NCI-H446 (cell line): ENCODE data around the gene NFIB.

ENCODE experiments used
- DNase-seq, 2 experiments: peaks; one replicate each; lab custom pipeline; 2025; lab: John Stamatoyannopoulos, UW

The NFIB gene

DNA sequence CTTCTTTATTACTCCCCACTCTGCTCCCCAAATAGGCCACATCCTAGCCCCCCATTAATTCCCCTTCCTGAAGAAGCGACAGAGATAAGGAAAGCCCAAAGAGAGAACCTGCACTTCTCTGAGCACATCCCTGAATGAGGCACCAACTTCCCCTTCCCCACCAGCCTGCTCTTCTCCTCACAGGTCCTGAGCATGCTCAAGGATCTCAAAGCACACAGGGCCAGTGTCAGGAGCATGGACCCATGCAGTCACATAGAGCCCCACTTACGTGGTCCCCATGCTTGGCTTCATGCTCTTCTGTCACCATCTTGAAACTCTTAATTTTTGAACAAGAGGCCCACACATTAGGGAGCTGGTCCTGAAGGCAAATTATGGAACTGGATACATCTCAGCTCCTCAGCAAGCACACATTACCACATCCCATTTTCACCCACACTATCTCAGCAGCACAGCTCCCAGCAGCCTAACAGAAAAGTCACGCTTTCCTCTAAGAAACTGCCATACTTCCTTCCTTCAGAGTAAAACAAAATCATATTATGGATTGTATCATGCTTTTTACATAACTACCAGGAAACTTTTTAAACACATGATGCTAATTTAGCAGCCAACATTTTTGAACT lies 99.8 kb downstream of the NFIB start:
- DNase-seq = no peak

GRCh38 chr9:14213504-14213903 lies 100.4 kb downstream of the NFIB start:
- DNase-seq = no peak

DNA sequence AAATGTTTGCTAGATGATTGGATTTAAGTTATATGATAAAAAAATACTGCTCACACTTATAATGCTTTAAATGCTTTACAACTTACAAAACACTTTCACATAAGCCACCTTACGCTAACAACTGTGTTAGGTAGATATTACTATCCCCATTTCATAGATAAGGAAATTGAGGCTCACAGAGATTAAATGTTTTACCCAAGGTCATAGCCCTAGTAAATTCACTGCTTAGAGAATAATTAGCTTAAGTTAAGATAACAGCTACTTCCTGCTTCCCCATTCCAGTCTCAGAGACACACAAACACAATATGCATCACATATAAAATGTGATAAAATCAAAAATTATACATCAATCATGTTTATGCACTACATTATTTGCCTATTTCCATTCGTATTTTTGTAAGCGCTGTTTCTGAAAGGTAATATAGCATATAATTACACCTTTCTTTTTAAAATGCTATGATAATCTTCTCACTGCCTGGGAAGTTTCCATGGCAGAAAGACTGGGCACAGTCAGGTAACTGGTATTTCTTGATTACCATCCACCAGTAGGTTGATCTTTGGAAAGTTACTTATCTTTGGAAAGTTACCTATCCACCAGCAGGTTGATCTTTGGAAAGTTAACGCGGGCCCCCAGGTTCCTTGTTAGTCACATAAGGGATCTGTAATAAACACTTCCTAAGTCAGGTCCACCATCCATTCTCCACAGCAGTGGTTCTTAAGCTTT lies 101.1 kb downstream of the NFIB start:
- DNase-seq = no peak

GRCh38 chr9:14212077-14212476 lies 101.9 kb downstream of the NFIB start:
- DNase-seq = no peak

- no peak for DNase-seq
Measured at GRCh38 chr9:14211564-14211963, 102.4 kb downstream of the NFIB start.

DNA sequence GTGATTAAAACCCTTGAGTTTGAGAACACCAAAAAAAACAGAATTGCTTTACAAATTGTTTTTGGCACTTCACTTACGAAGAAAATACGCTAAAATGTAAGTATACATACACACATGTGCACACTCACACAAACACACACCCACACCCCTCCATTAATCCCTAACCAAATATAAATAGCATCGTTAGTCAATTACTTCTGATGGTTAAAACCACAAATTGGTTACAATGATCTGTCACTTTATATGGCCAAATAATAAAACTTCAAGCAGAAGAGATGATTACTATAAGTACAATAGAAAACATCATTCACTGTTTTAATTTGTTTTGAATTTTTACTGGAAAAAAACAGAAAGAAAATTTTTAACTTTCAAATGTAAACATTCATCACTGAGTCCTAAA lies 103.5 kb downstream of the NFIB start:
- DNase-seq = no peak

DNA sequence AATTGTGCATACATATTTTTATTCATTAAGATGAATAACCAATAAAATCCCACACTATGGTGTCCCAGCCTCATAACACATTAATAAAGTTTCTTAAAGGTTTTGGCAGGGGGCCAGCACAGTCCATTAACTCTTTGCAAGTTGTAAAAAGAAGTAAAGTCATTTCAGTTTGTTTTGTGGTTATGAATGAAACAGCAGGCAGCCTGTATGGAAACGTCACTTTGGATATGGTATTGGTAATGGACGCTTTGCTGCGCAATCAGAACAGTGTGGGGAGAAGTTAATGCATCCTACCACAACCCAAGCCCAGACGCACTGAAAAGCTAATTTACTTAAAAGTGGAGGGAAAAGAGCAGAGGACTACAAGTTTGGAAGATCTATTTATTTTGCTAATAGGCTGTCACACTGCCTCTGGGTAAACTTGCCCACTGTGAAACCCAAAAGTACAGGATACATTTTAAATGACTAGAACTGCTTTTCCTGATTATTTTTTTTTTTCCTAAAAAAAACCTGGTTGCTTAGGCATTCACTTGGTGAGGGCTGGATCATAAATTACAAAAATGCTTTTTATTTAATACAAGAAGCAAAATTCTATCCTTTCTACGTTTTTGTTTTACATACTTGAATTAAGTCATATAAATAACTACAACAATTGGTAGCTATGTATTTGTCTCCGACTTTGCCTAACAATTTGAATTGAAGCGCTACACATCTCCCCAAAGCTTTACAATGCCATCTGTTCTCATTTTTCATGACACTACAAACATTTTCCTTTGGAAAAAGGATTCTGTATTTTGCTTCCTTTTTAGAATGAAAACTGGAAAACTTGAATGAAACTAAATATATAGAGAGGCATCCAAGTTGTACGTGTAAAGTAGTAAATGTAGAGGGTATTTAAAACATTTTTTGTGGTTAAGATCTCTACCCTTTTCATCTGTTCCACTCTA lies 104.3 kb downstream of the NFIB start:
- DNase-seq = peak in 1 of 2 experiments; percentile 86

DNA sequence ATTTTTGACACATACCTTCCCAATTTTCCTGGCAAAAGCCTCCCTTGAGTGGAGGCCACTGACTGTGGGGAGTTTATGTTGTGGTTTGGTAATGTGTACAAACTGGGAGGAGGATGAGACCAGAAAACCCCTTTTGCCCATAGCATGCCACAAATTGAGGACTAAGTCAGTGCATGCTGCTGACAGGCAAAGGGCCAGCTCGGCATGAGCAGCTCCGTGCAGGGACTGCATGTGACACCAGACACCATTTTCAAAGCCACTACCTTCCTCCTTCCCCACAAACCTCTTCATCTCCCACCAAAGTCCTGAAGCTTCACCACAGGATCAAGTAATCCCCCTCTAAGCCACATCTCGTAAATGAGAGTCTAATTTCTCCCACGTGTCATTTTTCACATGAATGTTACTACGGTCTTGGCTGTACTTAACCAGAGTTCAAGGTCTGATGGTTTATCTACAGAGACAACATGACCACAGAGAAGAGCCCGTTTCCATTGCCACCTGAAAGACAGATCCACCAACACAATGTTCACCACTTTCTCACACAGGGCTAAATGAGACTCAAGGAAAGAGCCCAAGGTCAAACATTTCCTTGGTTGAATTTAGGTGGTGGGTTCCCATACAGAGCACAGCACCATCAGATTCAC lies 106.5 kb downstream of the NFIB start:
- DNase-seq = no peak

- peak in 1 of 2 experiments; percentile 95 for DNase-seq
Measured at GRCh38 chr9:14205463-14205862, 108.5 kb downstream of the NFIB start.

DNA sequence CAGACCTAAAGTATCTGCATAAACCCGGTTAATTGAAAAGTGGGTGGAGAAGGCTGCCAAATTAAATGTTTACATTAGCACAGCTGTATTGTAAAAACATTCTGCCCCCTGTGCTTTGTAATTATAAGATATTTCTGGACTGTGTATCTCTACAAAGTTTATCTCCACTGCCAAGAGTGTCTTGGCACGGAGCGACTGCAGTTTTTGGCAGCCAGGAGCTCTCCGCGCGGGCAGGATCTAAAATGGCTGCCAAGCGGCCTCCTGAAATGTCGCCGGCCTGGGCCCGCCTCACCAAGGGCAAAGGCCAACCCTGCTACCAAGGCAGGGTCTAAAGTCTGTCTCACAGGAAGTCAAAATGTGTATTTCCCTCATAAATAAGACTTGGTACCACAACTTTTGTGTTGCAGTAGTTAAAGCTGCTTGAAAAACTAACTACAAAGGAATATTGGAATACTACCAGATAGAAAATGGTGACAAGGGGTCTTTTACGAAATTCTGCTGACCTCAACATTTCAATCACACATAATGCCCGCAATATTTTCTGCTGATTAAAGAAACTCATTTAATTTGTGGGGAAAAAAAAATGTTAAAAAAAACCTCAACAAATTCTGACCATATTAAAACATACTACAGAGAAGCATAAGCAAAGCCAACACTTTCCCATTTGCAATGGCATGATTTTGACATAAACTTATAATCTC lies 110.4 kb downstream of the NFIB start:
- peak; percentile 100 for DNase-seq

- DNase-seq = peak; percentile 100
Measured at GRCh38 chr9:14198841-14199455, 115.0 kb downstream of the NFIB start.

GRCh38 chr9:14198047-14198840 lies 115.7 kb downstream of the NFIB start:
- no peak for DNase-seq

- no peak for DNase-seq
Measured at GRCh38 chr9:14197325-14197858, 116.5 kb downstream of the NFIB start.

DNA sequence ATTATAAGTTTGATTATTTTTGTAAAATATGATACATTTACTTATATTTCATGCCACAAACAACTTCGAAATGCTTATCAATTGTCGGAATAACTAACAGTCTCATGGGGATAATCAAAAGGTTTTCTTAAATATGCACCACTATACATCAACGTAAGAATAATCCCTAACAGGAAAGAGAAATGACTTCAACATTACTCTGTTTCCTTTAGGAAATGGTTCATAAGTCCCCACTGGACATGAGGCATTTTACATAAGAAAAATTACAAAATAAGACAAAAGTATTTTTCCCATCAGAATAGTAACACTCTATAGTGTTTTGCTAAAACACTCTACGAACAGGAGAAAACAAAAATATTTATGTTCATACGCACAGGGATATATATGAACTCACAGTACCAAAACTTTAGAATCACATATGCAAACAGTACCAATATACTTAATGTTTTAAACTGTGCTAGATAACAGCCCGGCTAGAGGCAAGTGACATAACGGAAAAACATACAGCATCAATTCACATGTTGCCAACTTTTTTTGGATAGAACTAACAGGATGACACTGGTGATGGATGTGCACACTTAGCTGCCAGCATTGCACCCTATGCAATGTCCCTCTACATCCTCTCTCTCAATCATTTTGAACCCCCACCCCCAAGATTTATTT lies 120.5 kb downstream of the NFIB start:
- DNase-seq = peak; percentile 98

- no peak for DNase-seq
Measured at GRCh38 chr9:14192556-14192955, 121.4 kb downstream of the NFIB start.

- DNase-seq = no peak
Measured at GRCh38 chr9:14191512-14191911, 122.4 kb downstream of the NFIB start.

DNA sequence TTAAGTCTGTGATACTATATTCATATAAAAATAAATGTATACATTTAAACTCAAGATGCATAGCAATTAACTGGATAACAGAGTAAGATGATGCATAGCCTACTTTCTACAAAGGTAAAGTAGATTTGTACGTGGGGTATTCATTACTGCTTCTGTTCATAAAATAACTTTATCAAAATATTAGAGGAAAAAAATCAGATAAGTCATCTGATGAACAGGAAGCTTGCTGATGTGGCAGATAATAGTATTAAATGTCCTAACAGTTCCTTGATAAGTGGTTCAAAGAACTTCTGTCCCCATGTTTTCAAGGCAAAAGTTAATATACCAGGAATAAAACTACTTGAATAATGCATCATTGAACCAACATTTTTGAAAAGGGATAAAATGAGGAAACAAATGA lies 123.7 kb downstream of the NFIB start:
- DNase-seq = no peak

DNA sequence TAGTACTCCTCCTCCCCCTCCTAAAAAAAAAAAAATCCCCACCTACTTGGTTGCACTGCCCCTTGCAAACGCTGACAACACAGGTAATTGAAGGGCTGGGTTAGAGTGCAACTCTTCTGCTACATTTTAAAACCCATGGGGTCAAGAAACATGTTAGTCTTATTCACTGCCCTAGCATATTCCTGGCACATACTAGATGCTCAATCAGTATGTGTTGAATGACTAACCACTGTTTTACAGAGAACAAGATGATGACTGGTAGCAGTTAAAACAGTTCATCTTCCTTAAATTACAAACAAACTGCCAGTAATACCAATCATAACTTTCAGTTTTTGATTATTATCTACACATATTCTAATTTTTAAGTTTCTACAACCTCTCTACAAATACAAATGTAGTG lies 124.4 kb downstream of the NFIB start:
- no peak for DNase-seq

DNA sequence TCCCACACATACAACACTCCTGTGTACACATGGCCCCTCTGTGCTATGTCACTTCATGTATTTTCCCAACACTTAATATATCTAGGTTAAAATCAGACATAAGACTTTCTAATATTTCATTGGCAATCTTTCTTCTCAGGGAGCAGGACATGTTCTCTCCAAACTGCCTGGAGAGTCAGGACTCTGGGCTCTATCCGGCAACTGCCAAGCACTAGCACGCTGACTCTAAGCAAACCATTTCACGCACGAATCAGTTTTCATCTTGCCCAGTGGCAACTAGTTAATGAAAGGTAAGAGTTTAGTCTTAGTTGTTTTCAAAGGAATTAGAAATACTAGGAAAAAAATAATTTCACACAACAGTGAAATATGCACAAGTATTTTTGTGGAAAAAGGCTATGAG lies 124.8 kb downstream of the NFIB start:
- no peak for DNase-seq
